ENCODE data around the gene ERICH6.

The ERICH6 gene

GRCh38 chr3:150620002-150620689, 83.6 kb downstream of the ERICH6 start:
- in situ Hi-C loops (cut with MboI; ENCODE audit: low sequenced_read_pairs): no loop called here

DNA sequence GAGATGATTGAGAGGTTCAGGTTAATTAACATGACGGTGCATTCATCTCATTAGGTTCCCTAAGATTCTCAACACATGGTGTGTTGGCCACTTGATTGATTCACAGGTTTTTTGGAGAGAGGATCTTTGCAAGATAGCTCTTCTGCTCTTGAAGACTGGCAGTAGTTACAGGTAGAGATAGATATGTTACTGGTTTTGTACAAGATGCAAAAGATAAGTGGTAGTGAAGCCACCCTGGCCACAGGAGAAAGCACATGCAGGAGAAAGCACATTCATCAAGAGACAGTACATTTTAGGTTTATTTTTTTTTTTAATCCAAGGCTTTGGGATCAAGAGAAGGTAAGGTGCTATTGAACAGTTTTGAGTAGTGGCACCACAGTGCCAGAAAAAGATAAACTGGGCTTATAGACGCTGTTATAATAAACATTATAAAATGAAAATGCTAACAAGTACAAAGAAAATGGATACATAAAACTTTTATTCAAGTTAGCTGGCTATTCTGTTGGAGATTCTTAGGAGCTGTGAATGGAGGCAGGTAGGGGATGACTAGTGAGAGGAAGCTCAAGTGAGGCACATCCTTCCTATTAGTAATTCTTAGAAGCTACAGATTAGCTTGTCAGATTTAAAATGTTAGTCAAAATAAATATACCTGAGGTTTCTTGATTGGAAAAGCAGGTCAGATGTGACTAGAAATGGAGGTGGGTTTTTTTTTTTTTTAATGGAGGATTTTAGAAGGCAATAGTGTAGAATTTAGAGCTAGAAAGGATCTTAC, 89.8 kb downstream of the ERICH6 start:
- in situ Hi-C loops (cut with MboI; ENCODE audit: low sequenced_read_pairs): no loop called here

DNA sequence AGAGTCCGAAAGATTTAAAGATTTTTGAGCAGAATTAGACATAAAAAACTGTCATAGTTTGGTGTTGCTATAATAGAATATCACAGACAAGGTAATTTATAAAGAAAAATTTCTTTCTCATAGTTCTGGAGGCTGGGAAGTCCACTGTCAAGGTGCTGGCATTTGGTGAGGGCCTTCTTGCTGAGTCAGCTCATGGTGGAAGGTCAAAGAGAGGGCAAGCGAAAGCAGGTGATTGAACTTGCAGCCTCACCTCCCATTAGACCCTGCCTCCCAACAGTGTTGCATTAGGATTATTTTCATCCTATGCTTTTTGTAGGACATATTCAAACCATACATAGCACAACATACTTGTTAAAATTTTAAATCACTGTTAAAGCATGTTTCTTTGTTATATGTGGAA, 90.7 kb downstream of the ERICH6 start:
- in situ Hi-C loops (cut with MboI; ENCODE audit: low sequenced_read_pairs): no loop called here

DNA sequence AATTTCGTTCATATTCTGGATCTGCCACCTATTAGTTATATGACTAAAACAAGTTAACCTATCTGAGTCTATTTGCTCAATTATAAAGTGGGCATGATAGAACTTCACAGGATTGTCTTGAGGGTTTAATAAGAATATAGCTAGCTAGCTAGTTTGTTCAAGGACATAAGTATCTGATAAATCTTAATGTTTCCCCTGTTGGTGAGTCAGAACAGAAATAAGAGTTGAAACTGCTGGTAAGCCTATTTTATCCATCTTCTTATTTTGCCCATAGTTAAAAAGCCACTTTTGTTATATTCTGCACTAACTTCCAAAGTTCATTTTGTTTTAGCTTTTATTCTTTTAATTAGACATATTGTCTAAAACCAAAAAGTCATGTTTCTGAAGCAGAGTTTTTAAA, 91.2 kb downstream of the ERICH6 start:
- in situ Hi-C loops (cut with MboI; ENCODE audit: low sequenced_read_pairs): no loop called here

GRCh38 chr3:150611666-150612065, 92.1 kb downstream of the ERICH6 start:
- in situ Hi-C loops (cut with MboI; ENCODE audit: low sequenced_read_pairs): no loop called here

DNA sequence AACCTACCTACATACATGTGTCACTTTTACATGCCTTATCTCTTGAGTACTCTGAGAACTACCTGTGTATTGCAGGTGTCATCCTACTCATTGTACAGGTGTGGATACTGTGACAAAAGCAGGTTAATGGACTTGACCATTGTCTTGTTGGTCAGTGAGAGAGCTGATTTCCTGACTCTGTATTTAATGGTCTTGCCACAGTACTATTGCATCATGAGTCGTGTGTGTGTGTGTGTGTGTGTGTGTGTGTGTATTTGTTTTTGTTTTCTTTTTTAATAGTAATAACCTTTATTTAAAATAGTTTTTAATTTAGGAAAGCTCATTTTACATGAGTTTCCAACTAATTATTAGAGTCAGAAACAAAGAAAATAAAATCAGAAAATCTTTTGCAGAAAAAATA, 92.9 kb downstream of the ERICH6 start:
- in situ Hi-C loops (cut with MboI; ENCODE audit: low sequenced_read_pairs): no loop called here

- in situ Hi-C loops (cut with MboI; ENCODE audit: low sequenced_read_pairs): no loop called here
Measured at GRCh38 chr3:150609988-150610387, 93.7 kb downstream of the ERICH6 start.
